ENCODE measurements around the gene RERE. TPM values are rescaled to one million over a fixed set of nuclear protein-coding genes. Genes with fewer than 3 reads are reported as not detected.

The RERE gene
- total RNA-seq, 1 experiment from 2014 or later: 40.6 TPM

- H3K27ac ChIP-seq (ENCODE audit: low read depth, low read length): no peak overlapping the region
- intact Hi-C loops (cut with micrococcal nuclease): loop anchor here (10.0 kb wide), 1 partner anchor 195 kb away; no protein-coding TSS in a partner anchor
- H3K9me2 ChIP-seq (ENCODE audit: insufficient read depth): no peaks in the 10 kb centered on the region
- ChIA-PET CTCF (no interaction called here), POLR2A (no interaction called here), RAD21 (ENCODE audit: low non-redundant PET in 1 of 2, low total read pairs in 2 of 2, uncharacterized antibody in 2 of 2, unreplicated experiment in 2 of 2) (no interaction called here)
- no peak overlapping the region for H2AFZ ChIP-seq (ENCODE audit: low read depth, low read length, poor library complexity, severe bottlenecking)
- TF ChIP-seq CBX3 (IDR thresholded peaks at IDR 0.05; ENCODE audit: low read depth): no peak
- TF ChIP-seq RAD21 (IDR thresholded peaks at IDR 0.05; ENCODE audit: low read depth): no peak
- TF ChIP-seq CTCF (IDR thresholded peaks at IDR 0.05 in 2 of 3, conservative IDR thresholded peaks at IDR 0.05 in 1 of 3; ENCODE audit: borderline replicate concordance in 1 of 3, insufficient read depth in 1 of 3, low read depth in 2 of 3, low read length in 2 of 3): 0 out of 6 replicates have a peak, but pooled peaks of 1 of the 3 experiments have one; percentile 1
- no peak for TF ChIP-seq SIN3A (IDR thresholded peaks at IDR 0.05; ENCODE audit: low read depth)
- TF ChIP-seq ZNF274 (IDR thresholded peaks at IDR 0.05; ENCODE audit: low read depth, low read length): no peak
- TF ChIP-seq EZH2 (IDR thresholded peaks at IDR 0.05): no peak
- no peak for TF ChIP-seq FOSL1 (IDR thresholded peaks at IDR 0.05; ENCODE audit: low read depth)
- TF ChIP-seq POLR2AphosphoS5 (IDR thresholded peaks at IDR 0.05; ENCODE audit: low read depth, low read length): no peak
- H3K9ac ChIP-seq (ENCODE audit: low read length): no peak overlapping the region
- H3K4me3 ChIP-seq (replicated peaks in 1 of 2; ENCODE audit: low read depth in 1 of 2, low read length in 2 of 2): no peak overlapping the region
- no peaks in the 10 kb centered on the region for H3K36me3 ChIP-seq (ENCODE audit: control insufficient read depth in 1 of 2, insufficient read depth in 2 of 2, low read length in 2 of 2)
- H3K4me1 ChIP-seq (ENCODE audit: control insufficient read depth in 1 of 2, insufficient read depth in 2 of 2, low read length in 2 of 2): no peaks in the 10 kb centered on the region
- no TSS peak for BruUV-seq (replicated peaks)
- no peaks in the 10 kb centered on the region for H3K9me3 ChIP-seq (ENCODE audit: control insufficient read depth in 1 of 2, insufficient read depth in 1 of 2, low read depth in 1 of 2, low read length in 2 of 2)
- H3K79me2 ChIP-seq (ENCODE audit: insufficient read depth, low read length): no peaks in the 10 kb centered on the region; the same call in 1 of the 2 replicates
- DNase-seq (ENCODE audit: low read depth, low spot score) (no peak), ATAC-seq (no peak; the same call in 1 of the 2 replicates)
- no peaks in the 10 kb centered on the region for H3K27me3 ChIP-seq (ENCODE audit: insufficient read depth, low read length)
- no peak overlapping the region for H3K4me2 ChIP-seq (ENCODE audit: low read length)
- no peaks in the 10 kb centered on the region for H4K20me1 ChIP-seq (ENCODE audit: insufficient read depth)
Observed at GRCh38 chr1:8379513-8380186, 437.8 kb downstream of the RERE start.
